GM18505 (cell line): ENCODE measurements around the gene PGAP6.
"Not testable (repeated sequence)": the region's sequence is repeated elsewhere in the genome, so short reads cannot be mapped to it uniquely, and the experiment has no call there.

ENCODE experiments used
- ATAC-seq: cut with Tn5 transposase; IDR thresholded peaks from one replicate; pipeline ENCODE4 v1.9.1; 2021; ENCODE audit not compliant: unreplicated experiment
- POLR2A ChIP-seq: IDR thresholded peaks from 4 replicates; pipeline ENCODE4 v1.6.1; 2011; ENCODE audit warnings: borderline replicate concordance; ENCODE audit not compliant: insufficient read depth, insufficient read length; ENCODE audit errors: extremely low read depth

Gene PGAP6

DNA sequence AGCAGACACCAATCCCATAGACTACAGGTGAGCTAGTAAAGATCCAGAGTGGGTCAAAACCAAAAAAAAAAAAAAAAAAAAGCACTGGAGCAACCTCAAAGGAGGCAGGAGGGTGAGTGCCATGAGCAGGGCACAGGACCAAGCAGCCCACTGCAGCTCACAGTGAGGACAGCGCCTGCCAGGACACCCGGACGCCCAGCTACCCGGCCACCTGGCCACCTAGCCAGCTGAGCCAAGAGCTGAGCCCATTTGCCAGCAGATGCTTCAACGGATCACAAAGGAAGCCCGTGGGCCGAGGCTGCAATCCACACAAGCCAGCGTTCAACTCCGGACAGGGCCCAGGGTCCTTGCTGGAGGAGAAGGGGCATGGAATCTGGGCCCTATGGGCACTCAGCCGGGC lies 44.3 kb downstream of the PGAP6 start:
- ATAC-seq = no peak
- no peak for TF ChIP-seq POLR2A

DNA sequence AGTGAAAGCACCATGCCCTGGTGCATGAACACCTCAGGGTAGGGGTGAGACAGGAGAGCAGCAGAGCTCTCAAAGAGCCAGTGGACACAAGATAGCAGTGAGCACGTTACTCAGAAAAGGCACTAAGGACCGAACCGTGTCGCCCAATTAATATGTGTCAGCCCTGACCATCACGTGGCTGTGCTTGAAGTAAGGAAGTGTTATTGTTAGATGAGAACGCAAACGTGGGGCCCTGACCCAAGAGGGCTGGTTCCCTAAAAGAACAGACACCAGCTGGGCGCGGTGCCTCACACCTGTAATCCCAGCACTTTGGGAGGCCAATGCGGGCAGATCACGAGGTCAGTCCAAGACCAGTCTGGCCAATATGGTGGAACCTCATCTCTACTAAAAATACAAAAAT lies 45.5 kb downstream of the PGAP6 start:
- no peak for TF ChIP-seq POLR2A
- ATAC-seq = no peak

DNA sequence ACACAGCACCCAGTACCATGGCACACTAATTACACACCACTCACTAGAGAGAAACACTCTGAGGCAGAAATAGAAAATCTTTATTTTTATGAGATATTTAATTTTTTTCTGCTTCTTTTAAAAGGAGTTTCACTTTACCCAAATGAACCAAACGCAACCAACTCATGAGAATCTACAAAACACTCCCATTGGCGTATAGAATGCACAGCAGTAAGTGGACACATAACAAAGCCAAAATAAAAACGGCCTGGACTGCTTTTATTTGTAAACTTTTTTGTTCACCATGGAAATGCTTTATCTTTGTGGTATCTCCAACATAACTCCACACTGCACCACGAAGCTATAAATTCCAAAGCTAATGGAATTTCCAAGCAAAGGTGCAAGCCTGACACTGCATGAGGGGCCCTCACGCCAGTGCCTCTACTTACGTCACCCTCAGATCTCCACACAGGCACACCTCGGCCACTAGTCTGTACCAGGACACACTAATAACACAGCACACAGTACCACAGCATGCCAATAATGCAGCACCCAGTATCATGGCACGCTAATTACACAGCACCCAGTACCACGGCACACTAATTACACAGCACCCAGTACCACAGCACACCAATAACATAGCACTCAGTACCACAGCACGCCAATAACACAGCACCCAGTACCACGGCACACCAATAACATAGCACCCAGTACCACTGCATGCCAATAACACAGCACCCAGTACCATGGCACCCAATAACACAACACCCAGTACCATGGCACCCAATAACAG lies 46.7 kb downstream of the PGAP6 start:
- ATAC-seq = not testable (repeated sequence)

DNA sequence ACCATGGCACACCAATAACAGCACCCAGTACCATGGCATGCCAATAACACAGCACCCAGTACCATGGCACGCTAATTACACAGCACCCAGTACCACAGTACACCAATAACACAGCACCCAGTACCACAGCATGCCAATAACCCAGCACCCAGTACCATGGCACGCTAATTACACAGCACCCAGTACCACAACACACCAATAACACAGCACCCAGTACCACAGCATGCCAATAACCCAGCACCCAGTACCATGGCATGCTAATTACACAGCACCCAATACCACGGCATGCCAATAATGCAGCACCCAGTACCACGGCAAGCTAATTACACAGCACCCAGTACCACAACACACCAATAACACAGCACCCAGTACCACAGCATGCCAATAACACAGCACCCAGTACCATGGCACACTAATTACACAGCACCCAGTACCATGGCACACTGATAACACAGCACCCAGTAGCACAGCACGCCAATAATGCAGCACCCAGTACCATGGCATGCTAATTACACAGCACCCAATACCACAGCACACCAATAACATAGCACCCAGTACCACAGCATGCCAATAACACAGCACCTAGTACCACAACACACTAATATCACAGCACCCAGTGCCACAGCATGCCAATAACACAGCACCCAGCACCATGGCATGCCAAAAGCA lies 47.5 kb downstream of the PGAP6 start:
- not testable (repeated sequence) for ATAC-seq

DNA sequence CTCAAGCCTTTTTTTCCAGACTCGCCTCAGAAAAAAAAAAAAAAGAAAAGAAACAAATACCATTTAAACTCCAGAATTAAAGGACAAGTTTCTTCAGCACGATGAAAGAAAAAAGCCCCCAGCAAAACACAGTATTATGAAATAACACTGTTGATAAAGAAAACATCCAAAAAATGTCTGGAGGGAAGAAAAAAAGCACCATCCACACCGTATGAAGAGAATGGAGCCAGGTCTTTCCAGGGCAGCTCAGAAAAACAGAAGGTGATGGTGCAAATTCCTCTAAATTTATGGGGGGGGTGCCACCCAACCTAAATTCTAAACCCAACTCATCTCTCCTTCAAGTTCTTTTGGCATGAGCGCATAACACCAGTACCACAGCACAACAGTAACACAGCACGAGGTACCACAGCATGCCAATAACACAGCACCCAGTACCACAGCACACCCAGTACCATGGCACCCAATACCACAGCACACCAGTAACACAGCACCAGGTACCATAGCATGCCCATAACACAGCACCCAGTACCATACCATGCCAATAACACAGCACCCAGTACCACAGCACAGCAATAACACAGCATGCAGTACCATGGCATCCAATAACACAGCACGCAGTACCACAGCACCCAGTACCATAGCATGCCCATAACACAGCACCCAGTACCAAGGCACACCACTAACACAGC lies 48.2 kb downstream of the PGAP6 start:
- ATAC-seq = no peak
- TF ChIP-seq POLR2A = no peak

DNA sequence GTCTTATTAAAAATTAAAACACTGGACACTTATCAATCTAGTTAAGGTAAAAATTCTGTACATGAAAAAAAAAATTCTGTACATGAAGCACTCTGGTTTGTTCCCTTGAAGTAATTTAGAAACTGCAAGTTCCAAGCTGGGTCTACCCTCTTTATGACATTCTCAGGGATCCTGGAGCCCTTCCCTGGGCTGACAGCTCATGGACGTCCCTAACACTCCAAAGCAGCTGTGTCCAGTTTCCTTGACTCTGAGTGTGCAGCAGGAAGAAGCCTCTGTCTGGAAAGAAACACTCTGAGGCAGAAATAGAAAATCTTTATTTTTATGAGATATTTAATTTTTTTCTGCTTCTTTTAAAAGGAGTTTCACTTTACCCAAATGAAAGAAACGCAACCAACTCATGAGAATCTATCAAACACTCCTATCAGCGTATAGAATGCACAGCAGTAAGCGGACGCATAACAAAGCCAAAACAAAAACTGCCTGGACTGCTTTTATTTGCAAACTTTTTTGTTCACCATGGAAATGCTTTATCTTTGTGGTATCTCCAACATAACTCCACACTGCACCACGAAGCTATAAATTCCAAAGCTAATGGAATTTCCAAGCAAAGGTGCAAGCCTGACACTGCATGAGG lies 50.5 kb downstream of the PGAP6 start:
- ATAC-seq = not testable (repeated sequence)

DNA sequence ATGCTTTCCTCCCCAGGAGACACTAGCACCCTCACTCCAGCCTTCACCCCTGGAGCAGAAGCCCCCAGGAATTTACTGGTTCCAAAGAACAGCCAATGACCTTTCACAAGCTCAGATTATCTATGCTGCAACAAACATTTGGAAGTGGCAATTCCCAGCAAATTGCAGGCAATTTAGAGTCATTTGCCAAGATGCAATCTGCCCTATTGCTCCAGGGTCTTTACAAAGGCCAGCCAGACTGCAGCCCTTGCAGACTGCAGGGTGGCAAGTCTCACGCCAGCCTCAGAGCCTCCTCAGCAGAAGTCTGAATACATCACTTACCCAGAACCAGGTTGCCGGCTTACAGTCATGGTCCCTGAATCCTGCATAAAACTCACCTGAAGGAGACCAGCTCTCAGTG lies 51.0 kb downstream of the PGAP6 start:
- no peak for TF ChIP-seq POLR2A
- no peak for ATAC-seq

DNA sequence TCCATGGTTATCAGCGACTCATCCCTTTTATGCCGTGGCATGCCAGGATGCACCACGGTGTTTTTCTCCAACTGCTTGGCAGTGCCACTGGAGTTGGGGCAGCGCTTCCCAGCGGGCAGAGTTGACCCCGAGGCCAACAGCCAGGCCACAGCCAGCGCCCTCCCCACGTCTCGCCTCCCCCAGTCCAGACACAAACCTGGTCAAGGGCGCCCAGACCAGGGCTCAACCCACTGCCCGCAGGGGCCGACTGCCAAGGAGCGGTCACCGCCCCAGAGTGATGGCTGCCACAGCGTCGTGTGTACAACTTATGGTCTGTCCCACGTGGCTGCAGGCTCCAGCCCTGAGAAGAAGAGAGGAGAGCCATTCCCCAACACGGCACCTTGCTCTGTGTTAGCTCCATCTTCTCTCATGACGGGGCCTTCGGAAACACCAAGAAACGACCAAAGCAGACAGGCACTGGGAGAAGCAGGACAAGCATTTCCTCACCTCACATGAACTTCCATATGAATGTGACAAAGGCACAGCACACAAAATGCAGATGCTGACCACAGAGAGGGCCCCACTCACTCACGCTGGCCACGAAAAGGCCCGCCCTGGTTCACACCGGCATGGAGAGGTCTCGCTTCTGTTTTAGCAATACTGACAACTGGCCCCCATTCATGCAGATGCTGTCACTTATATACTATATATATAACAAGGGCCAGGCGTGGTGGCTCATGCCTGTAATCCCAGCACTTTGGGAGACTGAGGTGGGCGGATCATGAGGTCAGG lies 56.2 kb downstream of the PGAP6 start:
- ATAC-seq = no peak
- TF ChIP-seq POLR2A = no peak

DNA sequence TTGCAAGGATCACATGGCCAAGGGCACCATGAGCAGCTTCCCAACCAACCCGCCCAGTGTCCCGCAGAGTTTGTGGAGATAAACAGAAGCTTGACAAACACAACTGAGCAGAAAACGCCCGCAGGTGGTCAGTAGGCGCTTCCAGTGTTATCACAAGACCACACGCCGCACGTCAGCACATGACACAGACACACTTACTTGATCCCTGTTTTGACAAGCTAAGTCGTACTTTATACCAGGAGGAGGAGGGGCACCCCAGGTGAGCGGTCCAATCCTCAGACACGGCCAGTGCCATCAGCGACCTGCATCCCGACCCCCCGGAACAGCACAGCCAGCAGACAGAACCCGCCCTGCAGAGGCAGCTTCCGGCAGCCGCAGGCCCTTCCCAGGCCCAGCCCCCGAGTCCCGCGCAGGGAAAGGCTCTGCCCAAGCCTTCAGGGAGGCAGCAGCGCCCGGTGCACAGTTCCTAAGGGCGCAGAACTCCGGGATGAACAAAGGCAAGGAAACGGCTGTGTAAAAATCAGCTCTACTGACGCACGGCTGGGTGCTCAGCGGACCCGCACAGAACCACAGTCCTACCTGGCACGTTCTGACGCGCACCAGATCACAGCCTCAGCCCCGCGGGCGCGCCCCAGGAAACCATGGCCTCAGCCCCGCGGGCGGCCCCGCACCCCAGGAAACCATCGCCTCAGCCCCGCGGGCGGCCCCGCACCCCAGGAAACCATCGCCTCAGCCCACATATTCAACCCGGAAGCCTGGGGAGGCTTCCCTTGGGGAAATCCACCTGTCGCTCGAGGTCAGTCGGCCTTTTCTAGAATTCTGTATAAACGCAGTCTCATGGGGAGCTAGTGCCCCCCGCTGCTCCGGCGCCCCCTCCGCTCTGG lies 57.1 kb downstream of the PGAP6 start:
- no peak for TF ChIP-seq POLR2A
- no peak for ATAC-seq

DNA sequence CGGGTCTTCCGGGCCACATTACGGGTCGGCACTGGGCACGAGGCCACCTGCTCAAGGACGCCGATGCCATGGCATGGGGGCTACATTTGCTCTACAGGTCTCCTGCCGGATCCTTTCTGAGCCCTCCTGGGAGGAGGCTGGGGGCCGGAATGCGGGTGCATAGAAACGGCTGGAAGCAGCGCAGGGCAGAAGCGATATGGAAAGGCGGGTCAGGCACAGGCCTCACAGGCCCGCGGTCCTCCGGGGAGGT lies 57.7 kb downstream of the PGAP6 start:
- ATAC-seq = no peak
- TF ChIP-seq POLR2A = no peak

DNA sequence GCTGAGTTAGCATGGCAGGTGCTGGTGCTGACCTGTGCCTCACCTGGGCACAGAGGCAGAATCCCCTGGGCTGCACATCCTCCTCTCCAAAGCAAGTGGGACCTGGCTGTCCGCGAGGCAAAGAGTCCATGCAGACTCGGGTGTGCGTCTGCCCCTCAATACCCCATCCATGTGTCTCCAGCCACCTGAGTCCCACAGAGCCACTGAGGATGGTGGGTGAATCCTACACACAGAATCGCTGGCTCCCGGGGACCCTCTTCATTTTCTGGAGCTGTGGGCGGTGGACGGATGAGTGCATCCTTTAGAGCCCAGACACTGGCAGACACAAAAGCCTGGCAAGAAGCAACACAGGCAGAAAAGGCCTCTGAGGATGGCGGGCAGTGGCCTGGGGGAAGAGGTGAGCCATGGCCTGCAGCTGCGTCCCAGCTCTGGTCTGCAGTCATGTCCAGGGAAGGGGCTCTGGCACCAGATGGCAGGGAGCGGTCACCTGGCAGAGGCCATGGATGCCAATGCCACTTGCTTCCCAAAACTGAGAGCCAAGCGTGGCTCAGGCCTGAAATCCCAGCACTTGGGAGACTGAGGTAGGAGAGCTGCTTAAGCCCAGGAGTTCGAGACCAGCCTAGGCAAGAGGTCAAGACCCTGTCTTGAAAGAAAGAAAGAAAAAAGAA lies 59.2 kb downstream of the PGAP6 start:
- ATAC-seq = no peak

DNA sequence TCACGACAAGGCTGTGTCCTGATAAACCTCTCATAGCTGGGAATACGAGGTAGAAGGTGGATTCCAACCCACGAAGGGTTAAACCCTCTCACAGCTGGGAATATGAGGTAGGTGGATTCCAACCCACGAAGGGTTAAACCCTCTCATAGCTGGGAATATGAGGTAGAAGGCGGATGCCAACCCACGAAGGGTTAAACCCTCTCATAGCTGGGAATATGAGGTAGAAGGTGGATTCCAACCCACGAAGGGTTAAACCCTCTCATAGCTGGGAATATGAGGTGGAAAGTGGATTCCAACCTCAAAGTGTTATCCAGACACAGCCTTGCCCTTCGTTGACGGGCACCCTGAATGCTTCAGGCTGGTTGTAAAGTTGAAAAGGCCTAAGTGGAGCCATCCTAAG lies 60.2 kb downstream of the PGAP6 start:
- ATAC-seq = no peak

More for the DNA sequence above, 59.2 kb downstream of the PGAP6 start:
- TF ChIP-seq POLR2A = no peak

More for the DNA sequence above, 60.2 kb downstream of the PGAP6 start:
- no peak for TF ChIP-seq POLR2A
